ENCODE results near the gene MATN1. TPM values are rescaled to one million over a fixed set of nuclear protein-coding genes. Genes with fewer than 3 reads are reported as not detected.

Gene MATN1
- total RNA-seq, 1 experiment from 2014 or later, result not detected

- no peak for DNase-seq (ENCODE audit: low spot score)
Observed at GRCh38 chr1:30732277-30732996, 9.1 kb upstream of the MATN1 start.

- no peak for DNase-seq (ENCODE audit: low spot score)
Observed at GRCh38 chr1:30731806-30732276, 8.5 kb upstream of the MATN1 start.

- no peak for DNase-seq (ENCODE audit: low spot score)
Observed at GRCh38 chr1:30731109-30731805, 7.9 kb upstream of the MATN1 start.

GRCh38 chr1:30730346-30731108, 7.1 kb upstream of the MATN1 start:
- DNase-seq (ENCODE audit: low spot score), result no peak

- no peak for DNase-seq (ENCODE audit: low spot score)
Observed at GRCh38 chr1:30729901-30730300, 6.5 kb upstream of the MATN1 start.

GRCh38 chr1:30728832-30729638, 5.7 kb upstream of the MATN1 start:
- no peak for DNase-seq (ENCODE audit: low spot score)

- no peak for DNase-seq (ENCODE audit: low spot score)
Observed at GRCh38 chr1:30728340-30728739, 5.0 kb upstream of the MATN1 start.

- no peak for DNase-seq (ENCODE audit: low spot score)
Observed at GRCh38 chr1:30727824-30728223, 4.4 kb upstream of the MATN1 start.

GRCh38 chr1:30726773-30727684, 3.6 kb upstream of the MATN1 start:
- no peak for DNase-seq (ENCODE audit: low spot score)

- DNase-seq (ENCODE audit: low spot score), result no peak
Observed at GRCh38 chr1:30726236-30726635, 2.9 kb upstream of the MATN1 start.

GRCh38 chr1:30725450-30726095, 2.2 kb upstream of the MATN1 start:
- DNase-seq (ENCODE audit: low spot score), result no peak

- no peak for DNase-seq (ENCODE audit: low spot score)
Observed at GRCh38 chr1:30724655-30725421, 1.5 kb upstream of the MATN1 start.

- DNase-seq (ENCODE audit: low spot score), result no peak
Observed at GRCh38 chr1:30724175-30724574, 790 bp upstream of the MATN1 start.

- DNase-seq (ENCODE audit: low spot score), result peak; percentile 66
Observed at GRCh38 chr1:30721812-30722537, 1.4 kb downstream of the MATN1 start.

- no peak for DNase-seq (ENCODE audit: low spot score)
Observed at GRCh38 chr1:30721341-30721793, 2.0 kb downstream of the MATN1 start.

- DNase-seq (ENCODE audit: low spot score), result no peak
Observed at GRCh38 chr1:30720271-30721223, 2.8 kb downstream of the MATN1 start.
